Karpas-422 (cell line): ENCODE results near the gene GORASP2. TPM values are rescaled to one million over a fixed set of nuclear protein-coding genes. Genes with fewer than 3 reads are reported as not detected.

Experiments used
- DNase-seq: peaks from one replicate; pipeline ENCODE4 v3.0.0-alpha.2; 2015
- H2AFZ ChIP-seq: fragments of 200-600 bp; sonication (generic); 2 replicates; pipeline ENCODE4 v1.6.1; 2014; ENCODE audit warnings: antibody characterized with exemption, low read length, mixed read lengths
- H3K27ac ChIP-seq: fragments of 200-600 bp; sonication (generic); 2 replicates; pipeline ENCODE4 v1.5.1; 2014; ENCODE audit warnings: mild to moderate bottlenecking, low read length, moderate library complexity
- H3K27me3 ChIP-seq: fragments of 200-600 bp; sonication (generic); 2 replicates; pipeline ENCODE4 v1.6.1; 2014; ENCODE audit warnings: low read length, mixed read lengths
- H3K36me3 ChIP-seq: fragments of 200-600 bp; sonication (generic); 2 replicates; pipeline ENCODE4 v1.6.1; 2014; ENCODE audit warnings: low read length, mixed read lengths; ENCODE audit not compliant: insufficient read depth
- H3K4me1 ChIP-seq: fragments of 200-600 bp; sonication (generic); 2 replicates; pipeline ENCODE4 v1.6.1; 2014; ENCODE audit warnings: mild to moderate bottlenecking, low read length, mixed read lengths
- H3K4me2 ChIP-seq: fragments of 200-600 bp; sonication (generic); 2 replicates; pipeline ENCODE4 v1.6.1; 2014; ENCODE audit warnings: low read length, low read depth, mild to moderate bottlenecking; ENCODE audit not compliant: poor library complexity, severe bottlenecking
- H3K4me3 ChIP-seq: fragments of 200-600 bp; sonication (generic); 2 replicates; pipeline ENCODE4 v1.5.1; 2014; ENCODE audit warnings: mild to moderate bottlenecking, antibody characterized with exemption, low read length, mixed read lengths
- H3K79me2 ChIP-seq: fragments of 200-600 bp; sonication (generic); 2 replicates; pipeline ENCODE4 v1.6.1; 2014; ENCODE audit warnings: mild to moderate bottlenecking, low read length, mixed read lengths
- H3K9ac ChIP-seq: fragments of 200-600 bp; sonication (generic); 2 replicates; pipeline ENCODE4 v1.6.0; 2014; ENCODE audit warnings: low read length
- H3K9me2 ChIP-seq: fragments of 200-600 bp; sonication (generic), shearing (Covaris generic); replicated peaks from 2 replicates; pipeline ENCODE4 v1.6.0; 2014; ENCODE audit warnings: mild to moderate bottlenecking, low read length, moderate library complexity; ENCODE audit not compliant: insufficient read depth
- H3K9me3 ChIP-seq: fragments of 300-700, 200-600 bp; sonication (generic); 2 replicates; pipeline ENCODE4 v1.6.1; 2014; ENCODE audit warnings: low read length, mixed read lengths
- H4K20me1 ChIP-seq: fragments of 200-600 bp; sonication (generic); 2 replicates; pipeline ENCODE4 v1.6.1; 2014; ENCODE audit warnings: mild to moderate bottlenecking, antibody characterized with exemption, low read length, low read depth; ENCODE audit not compliant: insufficient read depth
- total RNA-seq: library from RNA; depleted of rRNA; stranded (reverse); fragments of >200 nt; shearing (Covaris generic); gene quantifications from 2 replicates; pipeline ENCODE4 v1.2.3, GENCODE V29; 2014; ENCODE audit warnings: low replicate concordance

The GORASP2 gene
- total RNA-seq, 1 experiment from 2014 or later = 34.3 TPM

DNA sequence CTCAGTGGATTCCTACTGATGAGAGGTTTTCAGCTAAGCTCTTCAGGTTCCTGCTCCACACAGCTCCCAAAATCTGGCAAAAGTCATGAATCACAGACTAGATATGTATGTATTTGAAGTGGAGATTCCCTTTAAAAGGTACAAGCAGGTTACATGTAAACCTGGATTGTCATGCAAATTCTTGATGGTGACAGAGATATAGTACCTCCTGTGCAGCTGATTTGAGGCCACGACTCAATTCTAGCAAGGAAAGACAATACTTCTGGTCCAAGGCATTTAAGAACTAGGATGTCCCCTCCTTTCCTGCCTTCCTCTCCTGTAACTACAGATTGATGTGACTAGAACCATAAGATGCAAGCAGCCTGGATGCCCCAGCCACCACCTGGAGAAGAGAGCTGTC is 55.0 kb downstream of the GORASP2 start:
- H3K27me3 ChIP-seq = no peaks in the 10 kb centered on the region
- H2AFZ ChIP-seq = no peak overlapping the region
- H3K36me3 ChIP-seq = no peaks in the 10 kb centered on the region
- H3K4me2 ChIP-seq = no peak overlapping the region
- H3K4me3 ChIP-seq = no peak overlapping the region
- DNase-seq = no peak
- no peaks in the 10 kb centered on the region for H3K4me1 ChIP-seq
- no peak overlapping the region for H3K27ac ChIP-seq
- H3K79me2 ChIP-seq = no peaks in the 10 kb centered on the region
- no peaks in the 10 kb centered on the region for H4K20me1 ChIP-seq
- no peak overlapping the region for H3K9ac ChIP-seq
- H3K9me3 ChIP-seq = no peaks in the 10 kb centered on the region
- H3K9me2 ChIP-seq = no peaks in the 10 kb centered on the region

DNA sequence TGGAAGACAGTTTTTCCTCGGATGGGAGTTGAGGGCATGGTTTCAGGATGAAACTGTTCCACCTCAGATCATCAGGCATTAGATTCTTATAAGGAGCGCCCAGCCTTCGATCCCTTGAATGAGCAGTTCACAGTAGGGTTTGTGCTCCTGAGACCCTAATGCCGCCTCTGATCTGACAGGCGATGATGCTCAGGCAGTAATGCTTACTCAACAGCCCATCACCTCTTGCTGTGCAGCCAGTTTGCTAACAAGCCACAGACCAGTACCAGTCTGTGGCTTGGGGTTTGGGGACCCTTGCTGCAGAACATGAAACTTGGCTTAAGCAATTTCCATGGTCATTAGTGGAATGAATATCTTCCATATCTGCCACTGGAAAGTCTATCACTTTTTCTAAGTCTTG is 56.4 kb downstream of the GORASP2 start:
- Histone ChIP-seq H3K36me3 (no peaks in the 10 kb centered on the region), H4K20me1 (no peaks in the 10 kb centered on the region), H3K9me2 (no peaks in the 10 kb centered on the region), H3K9me3 (no peaks in the 10 kb centered on the region), H3K4me2 (no peak overlapping the region), H3K4me1 (no peaks in the 10 kb centered on the region), H3K9ac (no peak overlapping the region), H3K27me3 (no peaks in the 10 kb centered on the region), H3K79me2 (no peaks in the 10 kb centered on the region), H3K4me3 (no peak overlapping the region), H2AFZ (no peak overlapping the region), H3K27ac (no peak overlapping the region)
- no peak for DNase-seq

DNA sequence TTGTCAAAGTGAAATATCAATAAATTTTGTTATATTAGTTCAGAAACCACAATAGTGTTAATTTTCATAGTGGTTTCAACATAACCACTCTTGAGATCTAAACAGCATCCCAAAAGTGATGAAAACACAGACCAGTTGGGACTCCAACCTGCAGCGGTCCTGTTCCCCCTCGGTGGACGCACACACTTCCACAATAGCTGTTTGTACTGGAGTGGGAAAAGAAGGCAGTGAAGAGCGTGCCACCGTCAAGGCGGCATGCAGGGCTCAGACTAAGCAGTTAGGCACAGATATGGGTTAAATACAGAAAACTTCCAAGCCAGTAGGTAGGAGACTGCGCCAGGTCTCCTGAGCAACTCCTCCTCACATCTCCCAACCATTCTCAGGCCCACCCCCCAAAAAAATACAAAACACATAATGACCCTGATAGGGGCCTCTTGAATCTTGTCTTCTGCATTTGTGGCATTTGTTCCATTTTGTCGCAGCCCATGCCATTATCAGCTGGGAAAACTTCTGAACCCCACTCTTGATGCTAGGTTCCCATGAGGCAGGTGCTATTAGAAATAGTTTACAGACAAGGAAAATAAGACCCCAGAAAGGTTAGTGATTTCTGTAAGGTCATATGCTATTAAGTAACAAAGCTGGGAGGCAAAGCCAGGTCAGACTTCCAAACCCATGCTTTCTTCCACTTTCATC is 57.7 kb downstream of the GORASP2 start:
- Histone ChIP-seq H3K9me2 (no peaks in the 10 kb centered on the region), H3K9me3 (no peaks in the 10 kb centered on the region), H3K27me3 (no peaks in the 10 kb centered on the region), H3K9ac (no peak overlapping the region), H3K79me2 (no peaks in the 10 kb centered on the region), H3K4me3 (no peak overlapping the region), H2AFZ (no peak overlapping the region), H3K4me2 (no peak overlapping the region), H3K36me3 (no peaks in the 10 kb centered on the region), H3K4me1 (no peaks in the 10 kb centered on the region), H3K27ac (no peak overlapping the region), H4K20me1 (no peaks in the 10 kb centered on the region)
- no peak for DNase-seq

DNA sequence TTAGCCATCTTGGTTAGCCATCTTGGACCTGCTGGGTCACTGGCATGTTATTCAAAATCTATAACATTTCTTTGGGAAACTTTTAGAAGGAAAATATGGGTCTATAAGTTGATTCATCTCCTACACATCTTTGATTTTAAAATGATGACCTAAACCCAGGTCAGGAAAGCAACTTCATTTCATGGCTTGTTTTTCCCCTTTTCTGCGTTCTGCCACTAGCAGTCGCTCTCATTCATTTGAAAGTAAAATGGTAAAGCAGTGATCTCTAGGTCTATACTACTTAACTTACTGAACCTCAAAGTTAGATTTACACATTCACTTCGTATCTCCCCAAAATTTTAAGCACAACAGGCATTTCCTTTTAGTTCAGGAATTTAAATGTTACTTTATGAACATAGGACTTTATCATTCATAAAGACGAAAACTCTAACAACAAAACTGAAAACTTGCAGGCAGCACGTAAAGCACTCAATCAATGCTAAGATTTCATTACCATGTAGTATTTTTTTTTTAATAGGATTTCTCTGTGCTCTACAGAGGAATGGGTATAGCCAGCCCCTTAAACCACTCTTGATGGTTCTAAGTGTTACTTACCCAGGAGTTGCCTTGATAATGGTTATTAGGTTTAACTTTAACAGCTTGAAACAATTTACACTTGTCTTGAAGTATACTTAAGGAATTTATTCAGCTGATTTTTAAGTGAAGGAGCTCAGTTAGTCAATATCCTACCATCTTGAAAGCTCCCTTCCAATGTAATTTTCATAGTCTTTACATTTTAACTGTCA is 62.5 kb downstream of the GORASP2 start:
- Histone ChIP-seq H3K4me3 (no peak overlapping the region), H3K9ac (no peak overlapping the region), H3K9me2 (no peaks in the 10 kb centered on the region), H3K27me3 (no peaks in the 10 kb centered on the region), H3K4me2 (no peak overlapping the region), H3K27ac (no peak overlapping the region), H4K20me1 (no peaks in the 10 kb centered on the region), H3K79me2 (no peaks in the 10 kb centered on the region), H2AFZ (no peak overlapping the region), H3K4me1 (no peaks in the 10 kb centered on the region), H3K9me3 (no peaks in the 10 kb centered on the region), H3K36me3 (peaks cover 21% of the 10 kb centered on the region; the same call in 1 of the 2 replicates)
- DNase-seq = no peak

DNA sequence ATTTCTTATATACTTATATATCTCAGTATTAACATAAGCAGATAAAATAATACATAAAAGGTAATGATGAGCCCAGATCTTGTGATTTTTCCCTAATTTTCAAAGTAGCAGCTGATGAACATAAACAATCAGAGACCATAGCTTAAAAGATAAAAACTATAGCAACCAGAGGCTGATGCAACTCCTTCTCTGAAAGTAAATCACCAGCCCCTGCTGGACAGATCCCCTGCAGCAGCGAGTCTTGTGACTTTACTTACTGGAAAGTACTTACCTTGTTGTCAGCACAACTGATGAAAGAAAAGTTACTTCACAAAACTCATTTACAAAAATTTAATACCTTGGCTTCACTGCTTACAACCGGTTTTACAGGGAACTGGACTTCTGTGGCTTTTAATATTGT is 67.3 kb downstream of the GORASP2 start:
- no peaks in the 10 kb centered on the region for H3K79me2 ChIP-seq
- H3K9me3 ChIP-seq = no peaks in the 10 kb centered on the region
- H3K27me3 ChIP-seq = no peaks in the 10 kb centered on the region
- no peaks in the 10 kb centered on the region for H3K4me1 ChIP-seq
- peaks cover 23% of the 10 kb centered on the region; the same call in 1 of the 2 replicates for H3K36me3 ChIP-seq
- H3K4me2 ChIP-seq = no peak overlapping the region
- no peak overlapping the region for H3K4me3 ChIP-seq
- no peak overlapping the region for H3K9ac ChIP-seq
- H2AFZ ChIP-seq = no peak overlapping the region
- no peak for DNase-seq
- no peaks in the 10 kb centered on the region for H4K20me1 ChIP-seq
- H3K27ac ChIP-seq = no peak overlapping the region
- H3K9me2 ChIP-seq = no peaks in the 10 kb centered on the region

DNA sequence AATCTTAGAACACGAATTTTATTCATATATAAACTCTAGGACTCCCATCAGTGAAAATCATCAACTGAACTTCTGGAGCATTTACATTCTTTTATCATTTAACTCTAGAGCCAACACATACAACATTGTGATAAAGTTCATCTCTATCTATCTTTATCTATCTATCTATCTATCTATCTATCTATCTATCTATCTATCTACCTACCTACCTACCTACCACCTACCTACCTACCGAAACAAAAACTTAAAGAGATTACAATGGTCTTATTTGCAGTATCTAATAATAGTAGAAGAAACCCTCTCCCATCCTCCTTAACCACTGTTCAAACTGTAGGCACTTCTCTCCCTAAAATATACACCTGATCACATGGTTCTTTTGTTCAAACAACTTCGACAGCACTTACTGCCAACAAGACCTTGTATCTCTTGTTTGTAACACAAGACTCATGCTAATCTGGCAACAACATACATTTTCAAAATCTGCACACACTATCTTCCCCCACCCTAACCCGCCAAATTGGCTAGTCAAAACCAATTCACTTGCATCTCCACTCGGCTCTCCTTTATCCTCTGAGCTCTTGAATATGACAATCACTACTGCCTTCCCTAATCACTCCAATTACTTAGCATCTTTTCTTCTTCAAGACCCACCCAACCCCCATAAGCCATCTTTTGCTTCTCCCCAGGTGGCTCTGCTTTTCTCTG is 69.0 kb downstream of the GORASP2 start:
- Histone ChIP-seq H3K9me2 (no peaks in the 10 kb centered on the region), H3K4me1 (no peaks in the 10 kb centered on the region), H4K20me1 (no peaks in the 10 kb centered on the region), H3K4me2 (no peak overlapping the region), H3K4me3 (no peak overlapping the region), H3K9ac (no peak overlapping the region), H3K36me3 (peaks cover 15% of the 10 kb centered on the region; the same call in 1 of the 2 replicates), H2AFZ (no peak overlapping the region), H3K79me2 (no peaks in the 10 kb centered on the region), H3K9me3 (no peaks in the 10 kb centered on the region), H3K27ac (no peak overlapping the region), H3K27me3 (no peaks in the 10 kb centered on the region)
- DNase-seq = no peak

DNA sequence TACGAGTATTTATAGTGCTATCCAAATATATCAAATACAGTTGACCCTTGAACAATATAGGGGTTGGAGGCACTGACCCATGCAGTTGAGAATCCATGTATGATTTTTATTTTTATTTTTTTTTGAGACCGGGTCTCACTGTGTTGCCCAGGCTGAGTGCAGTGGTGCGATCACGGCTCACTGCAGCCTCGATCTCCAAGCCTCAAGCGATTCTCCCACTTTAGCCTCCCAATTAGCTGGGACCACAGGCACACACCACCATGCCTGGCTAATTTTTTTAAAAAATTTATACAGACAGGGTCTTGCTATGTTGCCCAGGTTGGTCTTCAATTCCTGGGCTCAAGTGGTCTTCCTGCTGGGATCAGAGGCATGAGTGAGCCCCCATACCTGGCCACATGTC is 70.6 kb downstream of the GORASP2 start:
- H3K4me1 ChIP-seq = no peaks in the 10 kb centered on the region
- no peak overlapping the region for H2AFZ ChIP-seq
- no peak overlapping the region for H3K27ac ChIP-seq
- no peak overlapping the region for H3K4me3 ChIP-seq
- H3K27me3 ChIP-seq = no peaks in the 10 kb centered on the region
- H3K79me2 ChIP-seq = no peaks in the 10 kb centered on the region
- no peak overlapping the region for H3K9ac ChIP-seq
- no peaks in the 10 kb centered on the region for H3K9me3 ChIP-seq
- H3K9me2 ChIP-seq = no peaks in the 10 kb centered on the region
- no peak overlapping the region for H3K4me2 ChIP-seq
- H4K20me1 ChIP-seq = no peaks in the 10 kb centered on the region
- peaks cover 12% of the 10 kb centered on the region; the same call in 1 of the 2 replicates for H3K36me3 ChIP-seq
- no peak for DNase-seq

DNA sequence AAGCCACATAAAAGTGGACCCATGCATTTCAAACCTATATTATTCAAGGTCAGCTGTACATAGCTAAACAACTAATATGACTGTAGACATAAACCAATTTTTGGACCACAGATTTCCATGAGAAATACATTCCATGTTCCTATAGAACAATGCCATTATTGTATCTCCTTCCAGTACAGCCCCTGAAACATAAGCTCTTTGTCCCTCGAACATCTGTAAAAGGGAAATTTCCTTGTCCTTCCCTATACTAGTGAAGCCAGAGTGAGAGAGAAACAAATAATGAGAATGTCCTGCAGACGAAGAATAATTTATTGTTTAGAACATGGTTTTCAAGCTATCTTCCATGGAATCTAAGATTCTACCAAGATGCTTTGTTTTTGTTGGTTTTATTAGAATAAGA is 75.3 kb downstream of the GORASP2 start:
- H3K36me3 ChIP-seq = peaks cover 28% of the 10 kb centered on the region; the same call in 1 of the 2 replicates
- no peaks in the 10 kb centered on the region for H3K27me3 ChIP-seq
- no peaks in the 10 kb centered on the region for H3K4me1 ChIP-seq
- no peak overlapping the region for H3K4me2 ChIP-seq
- no peak overlapping the region for H3K9ac ChIP-seq
- H3K4me3 ChIP-seq = no peak overlapping the region
- H3K27ac ChIP-seq = no peak overlapping the region
- no peaks in the 10 kb centered on the region for H3K9me3 ChIP-seq
- H4K20me1 ChIP-seq = no peaks in the 10 kb centered on the region
- no peaks in the 10 kb centered on the region for H3K9me2 ChIP-seq
- H3K79me2 ChIP-seq = 0 out of 2 replicates have a peak, but pooled peaks cover 6% of the 10 kb centered on the region
- no peak for DNase-seq
- H2AFZ ChIP-seq = no peak overlapping the region
